ENCODE data around the gene STK10. TPM values are rescaled to one million over a fixed set of nuclear protein-coding genes. Genes with fewer than 3 reads are reported as not detected.
A peak's percentile ranks its signal among the peaks of the same experiment; 100 is the strongest.
"Not testable (repeated sequence)": the region's sequence is repeated elsewhere in the genome, so short reads cannot be mapped to it uniquely, and the experiment has no call there.

The STK10 gene
- total and polyA plus RNA-seq, 11 donors: 5.5 to 52.9 (median 10.2) TPM

GRCh38 chr5:172160506-172160905, 27.5 kb downstream of the STK10 start:
- 72 to 81% (median 76%) methylated on average over 9 of the region's 9 CpGs for WGBS, 4 donors
- ATAC-seq (no peak), DNase-seq (peak in 1 of 5 donors; percentile 5)
- Histone ChIP-seq H3K9me3 (no peaks in the 10 kb centered on the region), H3K27me3 (no peaks in the 10 kb centered on the region), H3K4me1 (peaks cover 11 to 75% (median 37%) of the 10 kb centered on the region in 12 donors), H3K4me3 (no peak overlapping the region), H3K36me3 (peaks cover 0 to 28% (median 7%) of the 10 kb centered on the region in 9 donors), H3K27ac (no peak overlapping the region)
- intact Hi-C loops (cut with DNase I): loop anchor here in 1 of 10 donors (5.0 kb wide), 1 partner anchor 38 kb away; no protein-coding TSS in a partner anchor
- TF ChIP-seq POLR2A (IDR thresholded peaks at IDR 0.05) (no peak), CTCF (IDR thresholded peaks at IDR 0.05) (no peak)

GRCh38 chr5:172159016-172159415, 29.0 kb downstream of the STK10 start:
- Histone ChIP-seq H3K4me1 (peaks cover 5 to 75% (median 29%) of the 10 kb centered on the region in 12 donors), H3K9me3 (no peaks in the 10 kb centered on the region), H3K27me3 (no peaks in the 10 kb centered on the region), H3K4me3 (no peak overlapping the region), H3K36me3 (peaks cover 0 to 43% (median 10%) of the 10 kb centered on the region in 9 donors), H3K27ac (no peak overlapping the region)
- TF ChIP-seq POLR2A (IDR thresholded peaks at IDR 0.05) (no peak), CTCF (IDR thresholded peaks at IDR 0.05) (no peak)
- intact Hi-C loops (cut with DNase I): loop anchor here in 1 of 10 donors (5.0 kb wide), 1 partner anchor 37 kb away; no protein-coding TSS in a partner anchor
- peak in 1 of 5 donors; percentile 11 for DNase-seq
- 91 to 95% (median 92%) methylated on average over 8 of the region's 8 CpGs for WGBS, 4 donors
- ATAC-seq: no peak

GRCh38 chr5:172156541-172156994, 31.5 kb downstream of the STK10 start:
- peaks cover 0 to 62% (median 10%) of the 10 kb centered on the region in 9 donors for H3K36me3 ChIP-seq
- ATAC-seq: peak; percentile 78 to 96 (median 80)
- intact Hi-C loops (cut with DNase I): loop anchor here in 1 of 10 donors (5.0 kb wide), 1 partner anchor 34 kb away; no protein-coding TSS in a partner anchor
- WGBS, 4 donors: 46 to 66% (median 58%) methylated on average over 12 to 13 of the region's 13 CpGs
- peaks cover 0 to 75% (median 16%) of the 10 kb centered on the region in 12 donors for H3K4me1 ChIP-seq
- peak overlapping the region in 11 of 12 donors; percentile 19 to 73 (median 45) for H3K27ac ChIP-seq
- TF ChIP-seq POLR2A (IDR thresholded peaks at IDR 0.05) (no peak), CTCF (IDR thresholded peaks at IDR 0.05) (no peak)
- DNase-seq: peak in 4 of 5 donors; percentile 74 to 83 (median 78)
- no peak overlapping the region for H3K4me3 ChIP-seq
- no peaks in the 10 kb centered on the region for H3K27me3 ChIP-seq
- H3K9me3 ChIP-seq: no peaks in the 10 kb centered on the region

- H3K4me3 ChIP-seq, H3K9me3 ChIP-seq, H3K27me3 ChIP-seq, ATAC-seq: not testable (repeated sequence)
- Histone ChIP-seq H3K4me1 (peaks cover 0 to 76% (median 23%) of the 10 kb centered on the region in 12 donors), H3K27ac (peak overlapping the region in 1 of 12 donors; percentile 73), H3K36me3 (peaks cover 0 to 64% (median 10%) of the 10 kb centered on the region in 9 donors)
- WGBS, 4 donors: 92 to 97% (median 96%) methylated on average over 9 of the region's 9 CpGs
- DNase-seq: peak in 1 of 5 donors; percentile 1
- intact Hi-C loops (cut with DNase I): loop anchor here in 1 of 10 donors (5.0 kb wide), 1 partner anchor 33 kb away; no protein-coding TSS in a partner anchor
These were observed 32.9 kb downstream of the STK10 start for GRCh38 chr5:172155101-172155500.
